SK-N-SH treated with all-trans-retinoic acid at 6 μM for 48 hours (cell line): ENCODE results near the gene SQOR.

ENCODE experiments used
- ARNTL ChIP-seq: fragments of 450-650 bp; formaldehyde crosslinking; IDR thresholded peaks from 2 replicates; pipeline ENCODE4 v1.5.0; 2020; ENCODE audit warnings: low read depth, mild to moderate bottlenecking, moderate library complexity, borderline replicate concordance
- BACH2 ChIP-seq: fragments of 250-450 bp; sonication (Bioruptor Pico); IDR thresholded peaks from 2 replicates; pipeline ENCODE4 v1.9.0; 2021; ENCODE audit warnings: mild to moderate bottlenecking, borderline replicate concordance
- CREB5 ChIP-seq: fragments of 250-450 bp; sonication (Bioruptor Pico); IDR thresholded peaks from 2 replicates; pipeline ENCODE4 v1.5.1; 2020; ENCODE audit warnings: low read depth, mild to moderate bottlenecking, moderate library complexity
- ISL1 ChIP-seq: fragments of 250-450 bp; sonication (Bioruptor Pico); IDR thresholded peaks from 2 replicates; pipeline ENCODE4 v2.1.2; 2022; ENCODE audit warnings: mild to moderate bottlenecking, moderate library complexity
- POU6F1 ChIP-seq: fragments of 250-450 bp; sonication (Bioruptor Pico); IDR thresholded peaks from 2 replicates; pipeline ENCODE4 v1.8.0; 2021; ENCODE audit warnings: low read depth, mild to moderate bottlenecking, moderate library complexity, borderline replicate concordance
- RARB ChIP-seq: fragments of 250-450 bp; sonication (Bioruptor Pico); IDR thresholded peaks from 2 replicates; pipeline ENCODE4 v1.8.0; 2021; ENCODE audit warnings: mild to moderate bottlenecking, moderate library complexity
- TCF4 ChIP-seq: fragments of 250-450 bp; sonication (Bioruptor Pico); IDR thresholded peaks from 2 replicates; pipeline ENCODE4 v1.8.0; 2021; ENCODE audit warnings: mild to moderate bottlenecking, moderate library complexity, borderline replicate concordance
- ZNF565 ChIP-seq: fragments of 450-650 bp; formaldehyde crosslinking; conservative IDR thresholded peaks from 2 replicates; pipeline ENCODE4 v1.5.0; 2020; ENCODE audit warnings: low read depth, mild to moderate bottlenecking, moderate library complexity
- ZNF70 ChIP-seq: fragments of 450-650 bp; formaldehyde crosslinking; IDR thresholded peaks from 2 replicates; pipeline ENCODE4 v1.5.0; 2020; ENCODE audit warnings: mild to moderate bottlenecking, moderate library complexity
- ZNF8 ChIP-seq: fragments of 450-650 bp; formaldehyde crosslinking; IDR thresholded peaks from 2 replicates; pipeline ENCODE4 v1.5.0; 2020; ENCODE audit warnings: mild to moderate bottlenecking, moderate library complexity

GRCh38 chr15:45646220-45646619 is 11.4 kb downstream of the SQOR start:
- no peak for TF ChIP-seq CREB5 (CRISPR knock-in tag)
- TF ChIP-seq ARNTL (CRISPR knock-in tag) = no peak
- no peak for TF ChIP-seq RARB (CRISPR knock-in tag)
- TF ChIP-seq BACH2 (CRISPR knock-in tag) = no peak
- TF ChIP-seq ISL1 (CRISPR knock-in tag) = no peak
- TF ChIP-seq ZNF565 (CRISPR knock-in tag) = no peak
- TF ChIP-seq ZNF8 (CRISPR knock-in tag) = no peak
- no peak for TF ChIP-seq ZNF70
- no peak for TF ChIP-seq TCF4 (CRISPR knock-in tag)
- no peak for TF ChIP-seq POU6F1 (CRISPR knock-in tag)
